SK-N-SH (cell line): ENCODE data around the gene EIF4E1B. TPM values are rescaled to one million over a fixed set of nuclear protein-coding genes. Genes with fewer than 3 reads are reported as not detected.

Experiments
- CTCF ChIA-PET: fragments of 300-600, 350-600 bp; formaldehyde crosslinking; extraction: SDS; loops from one replicate; lab custom pipeline; 2021; lab: Yijun Ruan, JAX
- POLR2A ChIA-PET: fragments of 350-600 bp; sonication (Branson Sonifier 250); formaldehyde crosslinking; extraction: SDS; loops from one replicate; lab custom pipeline; 2020; ENCODE audit warnings: antibody characterized with exemption, inconsistent platforms; lab: Yijun Ruan, JAX
- DNase-seq: peaks from one replicate; pipeline ENCODE4 v3.0.0; 2012
- H2AFZ ChIP-seq: fragments of 200-600 bp; sonication (generic); 2 replicates; pipeline ENCODE4 v1.8.1; 2016; ENCODE audit warnings: antibody characterized with exemption, mild to moderate bottlenecking, low read depth
- H3F3A ChIP-seq: fragments of 200-600 bp; sonication (generic); replicated peaks from 2 replicates; pipeline ENCODE3; 2016; ENCODE audit warnings: antibody characterized with exemption, mild to moderate bottlenecking; ENCODE audit not compliant: insufficient read depth
- H3K27ac ChIP-seq, 2 experiments: fragments of 200-500 bp in 1 of 2; fragments of 200-600 bp in 1 of 2; sonication (Bioruptor generic) in 1 of 2; sonication (generic), shearing (Covaris generic) in 1 of 2; 2 replicates each; pipeline versions ENCODE4 v1.5.1 to v1.6.1; 2014 to 2016; ENCODE audit warnings: low read depth in 2 of 2, inconsistent platforms in 1 of 2, low read length in 1 of 2, mild to moderate bottlenecking in 1 of 2, mixed read lengths in 1 of 2
- H3K27me3 ChIP-seq: fragments of 200-600 bp; sonication (generic), shearing (Covaris generic); 2 replicates; pipeline ENCODE4 v1.6.1; 2016; ENCODE audit warnings: mixed run types; ENCODE audit not compliant: insufficient read depth
- H3K36me3 ChIP-seq, 2 experiments: fragments of 200-500 bp in 1 of 2; fragments of 200-600 bp in 1 of 2; sonication (Bioruptor generic) in 1 of 2; sonication (generic) in 1 of 2; replicated peaks in 1 of 2; 2 replicates each; pipeline versions ENCODE3 to v1.5.1; 2014 to 2016; ENCODE audit warnings: low read length in 1 of 2, mild to moderate bottlenecking in 1 of 2; ENCODE audit not compliant: insufficient read depth in 2 of 2, control insufficient read depth in 1 of 2
- H3K4me1 ChIP-seq, 2 experiments: fragments of 200-500 bp in 1 of 2; fragments of 200-600 bp in 1 of 2; sonication (Bioruptor generic) in 1 of 2; sonication (generic), shearing (Covaris generic) in 1 of 2; 2 replicates each; pipeline versions ENCODE4 v1.5.1 to v1.6.1; 2014 to 2016; ENCODE audit warnings: low read depth in 1 of 2, low read length in 1 of 2, mixed run types in 1 of 2; ENCODE audit not compliant: insufficient read depth in 2 of 2, control insufficient read depth in 1 of 2
- H3K4me2 ChIP-seq: fragments of 200-600 bp; sonication (generic), shearing (Covaris generic); 2 replicates; pipeline ENCODE4 v1.6.1; 2017; ENCODE audit warnings: mixed run types
- H3K4me3 ChIP-seq, 2 experiments: fragments of 200-500 bp in 1 of 2; fragments of 200-600 bp in 1 of 2; sonication (Bioruptor generic) in 1 of 2; sonication (generic), shearing (Covaris generic) in 1 of 2; 2 replicates each; pipeline versions ENCODE4 v1.5.1 to v1.8.1; 2014 to 2016; ENCODE audit warnings: low read depth in 2 of 2, inconsistent platforms in 1 of 2, low read length in 1 of 2, mild to moderate bottlenecking in 1 of 2, mixed read lengths in 1 of 2, moderate library complexity in 1 of 2
- H3K79me2 ChIP-seq: fragments of 200-600 bp; sonication (generic); 2 replicates; pipeline ENCODE4 v1.8.1; 2017; ENCODE audit warnings: mild to moderate bottlenecking; ENCODE audit not compliant: insufficient read depth
- H3K9ac ChIP-seq: fragments of 200-600 bp; sonication (generic); 2 replicates; pipeline ENCODE4 v1.6.1; 2017; ENCODE audit warnings: mixed run types
- H3K9me2 ChIP-seq: fragments of 200-600 bp; sonication (generic); 2 replicates; pipeline ENCODE4 v1.6.1; 2017; ENCODE audit warnings: mixed run types
- H3K9me3 ChIP-seq: fragments of 200-600 bp; sonication (generic); 2 replicates; pipeline ENCODE4 v1.6.1; 2017; ENCODE audit warnings: mixed run types, mild to moderate bottlenecking, moderate library complexity
- H4K20me1 ChIP-seq: fragments of 200-600 bp; sonication (generic); 2 replicates; pipeline ENCODE4 v1.6.1; 2017; ENCODE audit warnings: mild to moderate bottlenecking, mixed run types; ENCODE audit not compliant: insufficient read depth
- ELF1 ChIP-seq: IDR thresholded peaks from 2 replicates; pipeline ENCODE4 v1.4.0; 2012
- FOSL2 ChIP-seq: IDR thresholded peaks from 2 replicates; pipeline ENCODE4 v1.4.0; 2012; ENCODE audit warnings: low read depth, mild to moderate bottlenecking, moderate library complexity, borderline replicate concordance
- GABPA ChIP-seq: IDR thresholded peaks from 2 replicates; pipeline ENCODE4 v1.4.0; 2012; ENCODE audit warnings: low read depth, mild to moderate bottlenecking
- GATA2 ChIP-seq: sonication (generic); formaldehyde crosslinking; IDR thresholded peaks from 2 replicates; pipeline ENCODE4 v1.5.0; 2020; ENCODE audit warnings: mild to moderate bottlenecking, missing genetic modification reagents
- IRF3 ChIP-seq: fragments of 150-350 bp; IDR thresholded peaks from 2 replicates; pipeline ENCODE4 v1.6.1; 2016; ENCODE audit warnings: mild to moderate bottlenecking, low read depth, low read length
- JUND ChIP-seq: IDR thresholded peaks from 2 replicates; pipeline ENCODE4 v1.4.0; 2012
- NRF1 ChIP-seq: IDR thresholded peaks from 2 replicates; pipeline ENCODE4 v1.6.1; 2012; ENCODE audit warnings: low read depth, mild to moderate bottlenecking, low read length
- POLR2AphosphoS5 ChIP-seq: IDR thresholded peaks from 2 replicates; pipeline ENCODE4 v1.6.1; 2012; ENCODE audit warnings: low read depth, low read length
- RCOR1 ChIP-seq: fragments of 150-350 bp; IDR thresholded peaks from 2 replicates; pipeline ENCODE4 v1.6.1; 2017; ENCODE audit warnings: antibody characterized with exemption, low read length
- REST ChIP-seq: IDR thresholded peaks from 2 replicates; pipeline ENCODE4 v1.6.1; 2012; ENCODE audit warnings: mild to moderate bottlenecking, low read depth, low read length, moderate library complexity
- RFX5 ChIP-seq: IDR thresholded peaks from 2 replicates; pipeline ENCODE4 v1.6.1; 2012; ENCODE audit warnings: mild to moderate bottlenecking, improper control_type of control experiment, low read length
- SMC3 ChIP-seq: IDR thresholded peaks from 2 replicates; pipeline ENCODE4 v1.6.1; 2012; ENCODE audit warnings: low read depth, low read length, improper control_type of control experiment
- YY1 ChIP-seq: IDR thresholded peaks from 2 replicates; pipeline ENCODE4 v1.4.0; 2012; ENCODE audit warnings: low read depth, mild to moderate bottlenecking
- ZBTB33 ChIP-seq: IDR thresholded peaks from 2 replicates; pipeline ENCODE4 v1.4.0; 2012; ENCODE audit warnings: low read depth, borderline replicate concordance
- WGBS: methylation state at CpG from one replicate; pipeline ENCODE4 v1.1.6; 2017; ENCODE audit warnings: low lambda C conversion rate; 5-methylcytosine and 5-hydroxymethylcytosine counted together
- polyA plus RNA-seq, 3 experiments: library from polyadenylated mRNA; depleted of rRNA; stranded (reverse); fragments of >200 nt; gene quantifications; 2 replicates each; pipeline ENCODE4 v1.2.3, GENCODE V29; 2012
- TF ChIP-seq, protein P1 (sequence below): IDR thresholded peaks from 2 replicates; pipeline ENCODE4 v1.4.0; 2012; ENCODE audit warnings: low read depth, borderline replicate concordance

Gene EIF4E1B
- polyA plus RNA-seq, 1 of the 3 experiments (the other 2 are of a cell fraction): not detected

- H3K9me2 ChIP-seq: no peaks in the 10 kb centered on the region
- H2AFZ ChIP-seq: no peak overlapping the region
- H4K20me1 ChIP-seq: no peaks in the 10 kb centered on the region
- no peak for DNase-seq
- no peaks in the 10 kb centered on the region for H3K36me3 ChIP-seq
- H3K79me2 ChIP-seq: no peaks in the 10 kb centered on the region
- no peaks in the 10 kb centered on the region for H3F3A ChIP-seq
- ChIA-PET CTCF (interaction anchor here (7.2 kb wide), 1 partner anchor 52 kb away, joined by 49 read pairs; no protein-coding TSS in a partner anchor), POLR2A (no interaction called here)
- H3K4me1 ChIP-seq: peaks cover 0 to 15% of the 10 kb centered on the region in 2 experiments; a peak in 1 of 4 replicates
- H3K4me2 ChIP-seq: no peak overlapping the region
- no peak overlapping the region for H3K4me3 ChIP-seq
- peaks cover 18% of the 10 kb centered on the region for H3K27me3 ChIP-seq
- H3K9ac ChIP-seq: no peak overlapping the region
- H3K27ac ChIP-seq: no peak overlapping the region
- 52% methylated on average over 4 of the region's 4 CpGs for WGBS
- TF ChIP-seq JUND (no peak), POLR2AphosphoS5 (no peak), FOSL2 (no peak), SMC3 (no peak), GABPA (no peak)
- no peaks in the 10 kb centered on the region for H3K9me3 ChIP-seq
Observed at GRCh38 chr5:176624142-176624541, 6.3 kb upstream of the EIF4E1B start.

GRCh38 chr5:176624938-176625337 lies 5.5 kb upstream of the EIF4E1B start:
- no peaks in the 10 kb centered on the region for H3K9me2 ChIP-seq
- H2AFZ ChIP-seq: no peak overlapping the region
- POLR2A ChIA-PET: no interaction called here
- H3F3A ChIP-seq: no peaks in the 10 kb centered on the region
- H3K9ac ChIP-seq: no peak overlapping the region
- no peak for DNase-seq
- WGBS: 57% methylated on average over 9 of the region's 9 CpGs
- TF ChIP-seq NRF1 (no peak), RFX5 (no peak), IRF3 (no peak), YY1 (no peak), RCOR1 (no peak)
- TF ChIP-seq, protein P1, sequence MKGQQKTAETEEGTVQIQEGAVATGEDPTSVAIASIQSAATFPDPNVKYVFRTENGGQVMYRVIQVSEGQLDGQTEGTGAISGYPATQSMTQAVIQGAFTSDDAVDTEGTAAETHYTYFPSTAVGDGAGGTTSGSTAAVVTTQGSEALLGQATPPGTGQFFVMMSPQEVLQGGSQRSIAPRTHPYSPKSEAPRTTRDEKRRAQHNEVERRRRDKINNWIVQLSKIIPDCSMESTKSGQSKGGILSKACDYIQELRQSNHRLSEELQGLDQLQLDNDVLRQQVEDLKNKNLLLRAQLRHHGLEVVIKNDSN: no peak
- CTCF ChIA-PET: interaction anchor here (1.5 to 7.2 kb wide), 2 partner anchors 46 to 53 kb away, joined by 4 to 49 read pairs; no protein-coding TSS in a partner anchor
- H3K36me3 ChIP-seq: no peaks in the 10 kb centered on the region
- no peaks in the 10 kb centered on the region for H3K79me2 ChIP-seq
- H3K27ac ChIP-seq: no peak overlapping the region
- H3K4me1 ChIP-seq: peaks cover 0 to 12% of the 10 kb centered on the region in 2 experiments; a peak in 1 of 4 replicates
- H3K27me3 ChIP-seq: peaks cover 15% of the 10 kb centered on the region
- H3K4me2 ChIP-seq: no peak overlapping the region
- H3K4me3 ChIP-seq: no peak overlapping the region
- H3K9me3 ChIP-seq: no peaks in the 10 kb centered on the region
- no peaks in the 10 kb centered on the region for H4K20me1 ChIP-seq

GRCh38 chr5:176625512-176625911 lies 5.0 kb upstream of the EIF4E1B start:
- Histone ChIP-seq H3K27ac (no peak overlapping the region), H3F3A (no peaks in the 10 kb centered on the region), H4K20me1 (no peaks in the 10 kb centered on the region), H3K9me2 (no peaks in the 10 kb centered on the region), H3K4me3 (no peak overlapping the region), H3K36me3 (no peaks in the 10 kb centered on the region), H3K9ac (no peak overlapping the region), H2AFZ (no peak overlapping the region), H3K27me3 (peaks cover 13% of the 10 kb centered on the region), H3K79me2 (no peaks in the 10 kb centered on the region), H3K9me3 (no peaks in the 10 kb centered on the region), H3K4me2 (no peak overlapping the region), H3K4me1 (peaks cover 0 to 13% of the 10 kb centered on the region in 2 experiments; a peak in 1 of 4 replicates)
- no peak for DNase-seq
- POLR2A ChIA-PET: no interaction called here
- CTCF ChIA-PET: interaction anchor here (1.5 to 7.2 kb wide), 2 partner anchors 47 to 54 kb away, joined by 4 to 49 read pairs; no protein-coding TSS in a partner anchor
- WGBS: 68% methylated on average over 2 of the region's 2 CpGs
- TF ChIP-seq ZBTB33 (no peak), GATA2 (CRISPR knock-in tag) (no peak), ELF1 (no peak), REST (no peak), RCOR1 (no peak), YY1 (no peak), FOSL2 (no peak)
